ENCODE measurements around the gene KIF1C.
A peak's percentile ranks its signal among the peaks of the same experiment; 100 is the strongest.
"Not testable (repeated sequence)": the region's sequence is repeated elsewhere in the genome, so short reads cannot be mapped to it uniquely, and the experiment has no call there.

The KIF1C gene

DNA sequence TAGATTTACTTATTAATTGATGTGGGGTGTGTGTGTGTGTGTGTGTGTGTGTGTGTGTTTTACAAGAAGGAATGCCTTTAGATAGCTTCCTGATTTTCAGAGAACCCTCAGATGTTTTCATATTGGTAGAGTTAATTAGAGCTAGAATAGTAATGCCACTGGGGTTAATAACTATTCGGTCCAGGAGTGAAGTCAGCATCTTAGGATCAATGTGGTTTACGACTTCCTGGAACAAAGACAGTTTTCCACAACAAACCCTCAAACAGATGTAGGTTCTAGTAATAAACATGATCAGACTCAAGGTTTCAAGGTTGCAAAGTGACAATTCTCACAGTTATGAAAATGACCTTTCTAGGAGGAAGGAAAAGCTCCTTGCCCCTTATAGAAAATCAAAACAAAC is 49.7 kb downstream of the KIF1C start:
- no peak for DNase-seq

- DNase-seq = no peak
These were observed 51.6 kb downstream of the KIF1C start for GRCh38 chr17:5049314-5049841.

DNA sequence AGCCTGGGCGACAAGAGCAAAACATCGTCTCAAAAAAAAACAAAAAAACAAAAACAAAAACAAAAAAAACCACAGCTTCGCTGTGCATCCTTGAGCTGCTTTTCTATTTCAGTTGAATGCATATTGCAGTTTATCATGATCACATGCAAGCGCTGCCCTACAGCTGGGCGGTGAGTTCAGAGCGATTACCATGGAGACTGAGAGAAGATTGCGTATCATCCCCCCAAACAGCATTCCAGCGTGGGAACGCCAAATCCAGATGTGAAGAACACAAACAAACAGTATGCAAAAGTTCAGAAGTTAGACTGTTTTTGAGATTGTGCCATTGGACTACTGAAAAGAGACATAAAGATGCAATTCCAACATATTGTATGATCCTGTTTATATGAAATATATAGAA is 52.5 kb downstream of the KIF1C start:
- DNase-seq = peak; percentile 18

DNA sequence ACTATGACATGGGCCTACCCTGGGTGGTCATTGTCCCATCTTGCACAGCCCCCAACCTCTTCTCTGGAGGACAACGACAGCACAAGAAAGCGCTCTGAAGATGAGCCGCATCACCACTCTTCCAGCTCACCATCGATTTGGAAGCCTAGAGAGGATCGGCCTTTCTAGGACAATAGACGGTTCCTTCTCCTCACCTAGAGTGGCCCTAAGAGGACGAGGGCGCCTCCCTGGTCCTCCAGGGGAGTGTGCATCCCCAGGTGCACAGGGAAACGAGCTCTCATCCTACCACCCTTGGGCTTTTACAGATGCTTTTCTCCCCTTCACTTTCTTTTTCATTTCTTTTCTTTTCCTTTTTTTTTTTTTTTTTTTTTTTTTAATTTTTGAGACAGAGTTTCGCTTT is 57.8 kb downstream of the KIF1C start:
- DNase-seq = no peak

- DNase-seq = no peak
These were observed 67.5 kb downstream of the KIF1C start for GRCh38 chr17:5065227-5065744.

DNA sequence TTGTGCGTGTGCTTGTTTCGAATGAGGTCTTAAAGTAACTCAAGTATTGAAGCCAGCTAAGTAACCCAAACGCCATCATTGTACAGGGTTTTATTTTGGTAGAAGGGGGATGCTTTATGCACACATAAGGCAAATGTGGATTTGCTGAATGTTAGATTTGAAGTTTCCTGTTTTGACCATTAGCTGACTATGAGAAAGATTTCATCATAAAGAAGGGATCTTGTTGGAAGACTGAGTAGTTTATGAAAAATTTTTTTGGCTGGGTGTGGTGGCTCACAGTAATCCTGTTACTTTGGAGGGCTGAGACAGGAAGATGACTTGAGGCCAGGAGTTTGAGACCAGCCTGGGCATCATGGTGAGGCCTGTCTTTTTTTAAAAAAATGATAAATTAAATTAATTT is 70.5 kb downstream of the KIF1C start:
- no peak for DNase-seq

- no peak for DNase-seq
These were observed 72.0 kb downstream of the KIF1C start for GRCh38 chr17:5069724-5070123.

DNA sequence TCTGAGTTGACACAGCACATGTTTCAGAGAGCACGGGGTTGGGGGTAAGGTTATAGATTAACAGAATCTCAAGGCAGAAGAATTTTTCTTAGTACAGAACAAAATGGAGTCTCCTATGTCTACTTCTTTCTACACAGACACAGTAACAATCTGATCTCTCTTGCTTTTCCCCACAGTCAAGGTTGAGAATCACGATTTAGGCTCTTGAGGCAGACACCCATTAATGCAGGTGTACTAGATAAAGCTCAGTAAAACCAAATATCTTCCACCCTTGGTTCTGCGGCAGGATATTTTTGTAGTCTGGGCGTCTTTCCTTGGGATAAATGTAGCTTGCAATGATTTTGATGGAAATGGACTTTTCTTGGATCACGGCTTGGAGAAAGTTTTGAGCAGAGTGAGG is 77.7 kb downstream of the KIF1C start:
- not testable (repeated sequence) for DNase-seq

DNA sequence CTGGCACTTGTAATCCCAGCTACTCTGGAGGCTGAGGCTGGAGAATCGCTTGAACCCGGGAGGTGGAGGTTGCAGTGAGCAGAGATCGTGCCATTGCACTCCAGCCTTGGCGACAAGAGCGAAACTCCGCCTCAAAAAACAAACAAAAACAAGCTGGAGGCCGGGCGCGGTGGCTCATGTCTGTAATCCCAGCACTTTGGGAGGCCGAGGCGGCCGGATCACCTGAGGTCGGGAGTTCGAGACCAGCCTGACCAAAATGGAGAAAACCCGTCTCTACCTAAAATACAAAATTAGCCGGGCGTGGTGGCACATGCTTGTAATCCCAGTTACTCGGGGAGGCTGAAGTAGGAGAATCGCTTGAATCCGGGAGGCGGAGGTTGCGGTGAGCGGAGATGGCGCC is 79.5 kb downstream of the KIF1C start:
- not testable (repeated sequence) for DNase-seq

GRCh38 chr17:5077781-5078105 is 80.0 kb downstream of the KIF1C start:
- DNase-seq = no peak
